DND-41 (cell line): Measurements from ENCODE around the gene PNPLA2.
A peak's percentile ranks its signal among the peaks of the same experiment; 100 is the strongest.

Source experiments
- EZH2 ChIP-seq: IDR thresholded peaks from 3 replicates; pipeline ENCODE4 v1.6.1; 2012; ENCODE audit warnings: borderline replicate concordance, low read depth, mild to moderate bottlenecking, moderate library complexity, low read length, inconsistent platforms; ENCODE audit not compliant: severe bottlenecking
- TF ChIP-seq, protein P1 (sequence below): IDR thresholded peaks from 2 replicates; pipeline ENCODE4 v1.5.1; 2012; ENCODE audit warnings: borderline replicate concordance, low read length, moderate library complexity, mild to moderate bottlenecking; ENCODE audit not compliant: poor library complexity, severe bottlenecking; ENCODE audit errors: extremely low read depth

DNA sequence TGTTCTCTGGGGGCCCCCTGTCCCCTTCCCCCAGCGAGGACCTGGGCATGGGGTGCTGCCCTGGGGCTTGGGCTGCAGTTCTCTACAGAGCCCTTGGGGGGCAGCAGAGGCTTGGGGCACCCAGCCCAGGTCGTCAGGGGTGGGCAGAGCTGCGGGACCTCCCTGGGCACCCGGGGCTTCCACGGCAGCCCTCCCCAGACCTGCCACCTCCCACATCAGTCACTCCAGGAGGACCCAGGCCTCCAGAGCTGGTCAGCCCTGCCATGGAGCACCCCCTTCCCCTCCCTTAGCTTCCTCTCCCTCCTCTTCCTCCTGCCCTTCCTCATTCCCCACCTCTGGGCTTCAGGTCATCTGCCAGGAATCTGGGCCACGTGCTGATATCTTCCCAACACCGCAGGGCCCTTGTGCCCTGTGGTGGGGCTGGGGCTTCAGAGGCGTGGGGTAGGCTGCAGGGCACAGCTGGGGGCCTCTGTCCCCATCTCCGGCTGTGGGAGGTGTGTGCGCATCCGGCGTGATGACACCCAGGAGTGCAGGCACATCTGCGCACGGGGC, 29.7 kb downstream of the PNPLA2 start:
- no peak for TF ChIP-seq EZH2
- TF ChIP-seq, protein P1, sequence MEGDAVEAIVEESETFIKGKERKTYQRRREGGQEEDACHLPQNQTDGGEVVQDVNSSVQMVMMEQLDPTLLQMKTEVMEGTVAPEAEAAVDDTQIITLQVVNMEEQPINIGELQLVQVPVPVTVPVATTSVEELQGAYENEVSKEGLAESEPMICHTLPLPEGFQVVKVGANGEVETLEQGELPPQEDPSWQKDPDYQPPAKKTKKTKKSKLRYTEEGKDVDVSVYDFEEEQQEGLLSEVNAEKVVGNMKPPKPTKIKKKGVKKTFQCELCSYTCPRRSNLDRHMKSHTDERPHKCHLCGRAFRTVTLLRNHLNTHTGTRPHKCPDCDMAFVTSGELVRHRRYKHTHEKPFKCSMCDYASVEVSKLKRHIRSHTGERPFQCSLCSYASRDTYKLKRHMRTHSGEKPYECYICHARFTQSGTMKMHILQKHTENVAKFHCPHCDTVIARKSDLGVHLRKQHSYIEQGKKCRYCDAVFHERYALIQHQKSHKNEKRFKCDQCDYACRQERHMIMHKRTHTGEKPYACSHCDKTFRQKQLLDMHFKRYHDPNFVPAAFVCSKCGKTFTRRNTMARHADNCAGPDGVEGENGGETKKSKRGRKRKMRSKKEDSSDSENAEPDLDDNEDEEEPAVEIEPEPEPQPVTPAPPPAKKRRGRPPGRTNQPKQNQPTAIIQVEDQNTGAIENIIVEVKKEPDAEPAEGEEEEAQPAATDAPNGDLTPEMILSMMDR: peak; percentile 91
